GM19452 (cell line): ENCODE measurements around the gene HNF1A.
A peak's percentile ranks its signal among the peaks of the same experiment; 100 is the strongest.

Source experiments
- ATAC-seq: cut with Tn5 transposase; IDR thresholded peaks from one replicate; pipeline ENCODE4 v1.9.1; 2021; ENCODE audit not compliant: unreplicated experiment

HNF1A gene

GRCh38 chr12:121009741-121010140 is 31.4 kb downstream of the HNF1A start:
- ATAC-seq = no peak

GRCh38 chr12:121010860-121011259 is 32.5 kb downstream of the HNF1A start:
- ATAC-seq = no peak

- ATAC-seq = no peak
Observed at GRCh38 chr12:121011820-121012219, 33.5 kb downstream of the HNF1A start.

- ATAC-seq = no peak
Observed at GRCh38 chr12:121013715-121014114, 35.4 kb downstream of the HNF1A start.

DNA sequence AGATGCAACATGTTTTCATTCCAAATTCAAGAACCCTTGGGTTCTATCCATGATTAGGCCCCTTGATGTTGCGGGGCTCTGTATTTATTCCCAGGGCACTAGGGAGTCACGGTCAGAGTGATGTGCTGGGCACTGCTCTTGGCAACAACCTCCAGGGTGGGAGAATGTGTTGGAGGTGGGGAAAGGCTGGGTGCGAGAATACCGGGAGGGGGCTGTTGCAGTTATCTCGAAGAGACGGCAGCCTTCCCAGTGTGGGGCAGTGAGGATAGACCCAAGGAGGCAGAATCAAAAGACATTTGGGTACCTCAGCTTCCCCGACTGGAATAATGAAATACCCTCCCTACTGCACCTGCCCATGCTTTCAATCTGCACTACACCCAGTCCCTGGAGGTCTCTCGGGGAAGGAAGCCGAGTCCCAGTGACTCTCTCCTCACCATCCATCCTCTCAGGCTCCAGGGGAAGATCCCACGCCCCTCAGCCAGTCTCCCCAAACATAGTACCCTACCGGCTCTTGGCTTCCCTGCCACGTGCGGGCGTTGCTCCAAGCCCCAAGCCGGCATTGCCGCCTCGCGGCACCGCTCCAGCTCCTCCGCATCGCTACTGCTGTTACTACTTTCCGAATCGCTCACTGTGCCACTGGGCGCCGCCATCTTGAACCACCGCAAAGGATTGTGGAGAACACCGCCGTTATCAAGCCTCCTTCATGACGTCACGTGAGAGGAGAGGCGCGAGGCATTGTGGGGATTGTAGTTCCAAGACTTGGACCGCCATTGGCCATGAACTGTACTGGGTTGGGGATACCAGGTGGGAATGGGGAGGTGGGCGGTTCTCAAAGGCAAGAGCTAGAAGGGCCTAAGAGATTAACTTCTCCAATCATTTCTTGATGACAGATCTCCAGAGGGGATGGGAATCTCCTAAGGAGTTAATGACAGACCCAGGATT is 37.8 kb downstream of the HNF1A start, which contains the start of gene C12orf43:
C12orf43 (minus strand) TSS at position 663 of the 942 bp plus-strand sequence; CDS start at position 650, 13 bp downstream.
- ATAC-seq = peak; percentile 96

DNA sequence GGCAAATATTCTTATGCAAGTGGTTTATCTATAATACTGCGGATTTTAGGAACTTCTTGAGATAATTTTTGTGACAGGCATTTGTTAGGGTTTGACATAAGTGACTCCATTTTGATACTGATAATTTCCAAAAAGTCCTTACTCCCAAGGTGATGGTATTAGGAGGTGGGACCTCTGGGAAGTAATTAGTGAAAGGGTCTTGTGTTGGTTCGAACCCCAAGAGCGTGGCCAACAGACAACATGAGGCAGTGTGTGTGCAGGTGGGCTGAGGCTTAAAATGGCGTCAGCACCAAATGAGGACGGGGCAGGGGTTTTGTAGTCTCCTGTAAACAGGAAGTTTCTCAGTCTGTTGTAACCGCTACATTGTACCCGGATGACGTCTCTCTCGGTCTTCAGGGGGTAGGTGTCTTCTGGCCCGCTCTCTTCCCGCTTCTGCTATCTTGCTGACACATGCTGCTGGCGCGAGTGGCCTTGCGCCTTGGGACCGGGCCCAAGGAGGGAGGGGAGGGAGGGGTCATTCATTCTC is 39.7 kb downstream of the HNF1A start:
- ATAC-seq = no peak

DNA sequence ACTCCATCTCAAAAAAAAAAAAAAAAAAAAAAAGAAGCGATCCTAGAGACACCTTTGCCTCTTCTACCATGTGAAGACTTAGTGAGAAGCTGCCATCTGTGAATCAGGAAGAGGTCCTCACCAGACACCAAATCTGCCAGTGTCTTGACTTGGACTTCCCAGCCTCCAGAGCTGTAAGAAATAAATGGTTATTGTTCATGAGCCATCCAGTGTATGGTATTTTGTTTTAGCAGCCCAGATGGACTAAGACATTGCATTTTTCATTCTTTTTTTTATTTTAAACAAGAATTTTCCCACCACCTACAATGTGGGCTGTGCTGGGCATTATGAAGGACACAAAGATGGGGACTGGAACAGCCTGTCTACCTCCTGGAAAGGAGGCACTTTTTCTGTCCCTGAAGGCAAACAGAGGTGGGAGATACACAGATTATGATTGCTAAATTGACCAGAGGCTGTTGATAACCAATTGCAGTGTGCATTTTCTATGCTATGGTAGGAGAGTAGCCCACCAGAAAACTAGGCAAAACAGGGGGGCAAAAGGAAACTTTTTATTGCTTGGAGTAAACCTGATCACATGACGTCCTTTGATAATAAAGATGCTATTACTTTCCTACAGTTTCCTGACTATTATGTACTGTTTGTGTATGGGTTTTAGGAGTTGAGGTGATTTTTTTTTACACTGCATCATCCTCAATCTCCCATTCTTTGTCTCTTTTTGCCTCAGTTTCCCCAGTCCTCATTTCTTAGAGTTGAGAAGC is 40.7 kb downstream of the HNF1A start:
- ATAC-seq = no peak

DNA sequence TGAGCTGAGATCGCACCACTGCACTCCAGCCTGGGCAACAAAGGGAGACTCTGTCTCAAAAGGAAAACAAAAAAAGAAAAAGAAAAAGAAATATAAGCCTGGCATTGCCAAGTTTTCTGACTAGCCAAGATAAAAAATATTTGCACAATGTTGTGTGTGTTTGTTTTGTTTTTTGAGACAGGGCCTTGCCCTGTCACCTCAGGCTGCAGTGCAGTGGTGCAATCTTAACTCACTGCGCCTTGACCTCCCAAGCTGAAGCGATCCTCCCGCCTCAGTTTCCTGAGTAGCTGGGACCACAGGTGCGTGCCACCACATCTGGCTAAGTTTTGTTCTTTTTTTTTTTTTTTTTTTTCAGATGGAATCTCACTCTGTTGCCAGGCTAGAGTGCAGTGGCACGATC is 43.4 kb downstream of the HNF1A start:
- ATAC-seq = no peak

DNA sequence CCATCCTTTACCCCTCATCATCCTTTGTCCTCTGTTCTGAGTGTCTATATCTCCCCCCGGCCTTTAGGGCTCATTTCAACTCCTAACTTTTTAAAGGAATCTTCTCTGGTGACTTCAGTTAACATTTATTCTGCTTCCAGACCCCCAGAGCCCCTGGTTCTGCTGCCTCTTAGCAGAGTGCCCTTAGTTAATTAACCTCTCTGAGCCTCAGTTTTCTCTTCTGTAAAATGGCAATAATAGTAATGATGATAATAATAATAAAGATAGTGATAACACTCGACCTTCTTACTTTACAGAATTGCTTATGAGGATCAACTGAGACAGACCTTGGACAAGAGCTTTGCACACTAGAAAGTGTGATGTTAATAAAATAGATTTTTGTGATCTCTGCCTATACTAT is 44.4 kb downstream of the HNF1A start:
- no peak for ATAC-seq

- ATAC-seq = no peak
Observed at GRCh38 chr12:121023799-121024198, 45.5 kb downstream of the HNF1A start.

GRCh38 chr12:121025442-121026226 is 47.3 kb downstream of the HNF1A start:
- ATAC-seq = no peak

DNA sequence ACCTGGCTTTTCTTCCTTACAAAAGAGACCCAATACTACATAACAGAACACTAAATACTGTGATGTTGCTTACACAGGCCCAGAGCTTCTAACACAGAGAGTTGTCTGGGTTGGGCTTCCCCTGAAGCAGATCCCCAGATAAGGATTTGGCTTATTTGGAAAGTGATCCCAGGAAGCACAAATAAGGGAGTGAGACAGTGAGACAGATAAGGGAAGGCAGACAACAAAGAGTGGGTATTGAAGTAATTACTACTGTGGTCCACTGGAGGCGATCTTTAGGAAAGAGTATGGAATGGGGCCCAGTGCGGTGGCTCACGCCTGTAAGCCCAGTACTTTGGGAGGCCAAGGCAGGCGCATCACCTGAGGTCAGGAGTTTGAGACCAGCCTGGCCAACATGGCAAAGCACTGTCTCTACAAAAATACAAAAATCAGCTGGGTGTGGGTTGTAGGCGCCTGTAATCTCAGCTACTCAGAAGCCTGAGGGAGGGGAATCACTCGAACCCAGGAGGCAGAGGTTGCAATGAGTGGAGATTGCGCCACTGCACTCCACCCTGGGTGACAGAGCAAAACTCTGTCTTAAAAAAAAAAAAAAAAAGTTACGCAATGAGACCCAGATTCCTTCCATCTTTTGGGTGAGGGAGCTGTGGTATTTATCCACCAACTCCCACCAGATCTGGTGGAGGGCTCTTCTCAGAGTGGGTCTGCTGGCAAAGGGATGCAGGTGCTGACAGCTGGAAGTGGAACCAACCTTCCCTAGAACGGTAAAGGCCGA is 48.1 kb downstream of the HNF1A start:
- no peak for ATAC-seq

DNA sequence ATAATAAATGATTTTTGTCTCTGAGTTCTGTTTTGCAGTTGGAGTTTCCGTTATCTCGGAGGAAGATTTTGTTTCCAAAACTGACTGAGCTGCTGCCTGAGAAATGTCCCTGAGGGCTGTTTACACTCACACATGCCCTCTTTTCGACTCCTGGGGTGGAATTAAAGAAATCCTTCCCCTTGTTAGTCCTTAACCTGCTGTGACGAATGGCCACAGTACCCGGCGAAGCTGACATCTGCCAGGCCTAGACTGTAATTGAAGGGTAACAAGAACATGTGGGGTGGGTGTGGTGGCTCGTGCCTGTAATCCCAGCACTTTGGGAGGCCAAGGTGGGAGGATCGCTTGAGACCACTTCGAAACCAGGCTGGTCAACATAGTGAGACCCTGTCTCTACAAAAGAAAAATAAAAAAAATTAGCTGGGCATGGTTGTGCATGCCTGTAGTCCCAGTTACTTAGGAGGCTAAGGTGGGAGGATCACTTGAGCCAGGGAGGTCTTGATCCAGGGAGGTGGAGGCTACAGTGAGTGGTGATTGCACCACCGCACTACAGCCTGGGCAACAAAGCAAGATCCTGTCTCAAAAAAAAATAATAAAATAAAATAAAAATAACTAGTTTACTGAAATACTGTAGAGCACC is 52.4 kb downstream of the HNF1A start:
- ATAC-seq = no peak

GRCh38 chr12:121033625-121034349 is 55.4 kb downstream of the HNF1A start:
- ATAC-seq = no peak

GRCh38 chr12:121034616-121035305 is 56.4 kb downstream of the HNF1A start:
- no peak for ATAC-seq

DNA sequence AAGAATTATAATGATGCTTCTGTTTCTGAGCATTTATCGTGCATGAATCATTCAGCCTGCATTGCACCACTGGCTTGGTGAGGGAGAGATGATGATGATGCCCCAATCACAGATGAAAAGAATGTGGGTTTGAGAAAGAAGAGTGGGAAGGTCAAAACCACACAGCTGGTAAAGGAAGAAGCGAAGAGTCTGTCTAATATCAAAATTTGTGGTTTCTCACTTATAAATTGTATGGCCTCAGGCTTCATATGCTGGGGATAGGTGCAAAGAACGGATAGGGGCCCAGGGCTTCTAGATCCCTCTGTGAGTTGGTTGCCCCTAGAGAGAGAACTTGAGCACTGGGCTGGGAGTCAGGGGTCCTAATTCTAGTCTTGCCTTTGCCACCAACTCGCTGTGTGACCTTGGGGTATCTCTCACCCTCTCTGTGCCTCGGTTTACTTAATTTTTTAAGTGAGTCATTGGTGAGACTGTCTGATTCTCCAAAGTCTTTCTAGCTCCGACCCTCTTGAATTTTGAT is 58.5 kb downstream of the HNF1A start:
- ATAC-seq = no peak

GRCh38 chr12:121038861-121039668 is 60.7 kb downstream of the HNF1A start, which contains the start of gene OASL:
TSS of gene OASL (minus strand) at chr12:121039246. CDS start at chr12:121038971, 275 bp downstream.
- peak; percentile 73 for ATAC-seq
